ENCODE measurements around the gene UBE2D1.
"Not testable (repeated sequence)": the region's sequence is repeated elsewhere in the genome, so short reads cannot be mapped to it uniquely, and the experiment has no call there.

Gene UBE2D1

GRCh38 chr10:58412502-58412961, 77.7 kb downstream of the UBE2D1 start:
- H3K27ac ChIP-seq = no peak overlapping the region
- no peak for TF ChIP-seq ZFX (IDR thresholded peaks at IDR 0.05; ENCODE audit: borderline replicate concordance)
- peak; percentile 16; the same call in 1 of the 2 replicates for TF ChIP-seq CTCF (IDR thresholded peaks at IDR 0.05)

GRCh38 chr10:58414270-58415041, 79.7 kb downstream of the UBE2D1 start:
- no peak overlapping the region for H3K27ac ChIP-seq
- TF ChIP-seq CTCF (IDR thresholded peaks at IDR 0.05) = peak; percentile 50
- no peak for TF ChIP-seq ZFX (IDR thresholded peaks at IDR 0.05; ENCODE audit: borderline replicate concordance)

GRCh38 chr10:58415757-58416156, 81.0 kb downstream of the UBE2D1 start:
- no peak overlapping the region for H3K27ac ChIP-seq
- no peak for TF ChIP-seq CTCF (IDR thresholded peaks at IDR 0.05)
- TF ChIP-seq ZFX (IDR thresholded peaks at IDR 0.05; ENCODE audit: borderline replicate concordance) = no peak

GRCh38 chr10:58417902-58418301, 83.1 kb downstream of the UBE2D1 start:
- not testable (repeated sequence) for H3K27ac ChIP-seq

Measured in 22Rv1 (cell line).